Trophoblast cell (in vitro differentiated cells and primary cell): ENCODE measurements around the gene RPP25.

ENCODE experiments used
- DNase-seq, 2 donors: peaks; one replicate each; pipeline ENCODE4 v3.0.0-alpha.2; 2016
- H2AFZ ChIP-seq: 2 replicates; pipeline ENCODE4 v1.6.1; 2013; ENCODE audit warnings: low read length, moderate library complexity, mild to moderate bottlenecking; ENCODE audit not compliant: insufficient read depth, poor library complexity
- H2AK5ac ChIP-seq: 2 replicates; pipeline ENCODE4 v1.6.1; 2013; ENCODE audit warnings: mild to moderate bottlenecking, low read length
- H2BK120ac ChIP-seq: 2 replicates; pipeline ENCODE4 v1.6.1; 2013; ENCODE audit warnings: low read length, mild to moderate bottlenecking, moderate library complexity; ENCODE audit not compliant: insufficient read depth, poor library complexity
- H2BK12ac ChIP-seq: 2 replicates; pipeline ENCODE4 v1.6.1; 2013; ENCODE audit warnings: mild to moderate bottlenecking, low read length, moderate library complexity
- H2BK5ac ChIP-seq: 2 replicates; pipeline ENCODE4 v1.6.1; 2013; ENCODE audit warnings: low read length, low read depth, moderate library complexity, mild to moderate bottlenecking; ENCODE audit not compliant: poor library complexity
- H3K14ac ChIP-seq: 2 replicates; pipeline ENCODE4 v1.6.1; 2013; ENCODE audit warnings: mild to moderate bottlenecking, low read length
- H3K18ac ChIP-seq: 2 replicates; pipeline ENCODE4 v1.6.1; 2013; ENCODE audit warnings: mild to moderate bottlenecking, low read length
- H3K23ac ChIP-seq: 2 replicates; pipeline ENCODE4 v1.6.1; 2013; ENCODE audit warnings: low read length
- H3K27ac ChIP-seq: 2 replicates; pipeline ENCODE4 v1.5.1; 2013; ENCODE audit warnings: low read depth, mild to moderate bottlenecking, inconsistent platforms, low read length, moderate library complexity
- H3K27me3 ChIP-seq: 2 replicates; pipeline ENCODE4 v1.6.1; 2013; ENCODE audit warnings: inconsistent platforms, mild to moderate bottlenecking, low read length, moderate library complexity; ENCODE audit not compliant: insufficient read depth
- H3K36me3 ChIP-seq, 2 experiments: 1 replicate in 1 of 2; 2 replicates in 1 of 2; pipeline ENCODE4 v1.6.1; 2013; ENCODE audit warnings: low read length in 2 of 2, mild to moderate bottlenecking in 2 of 2, moderate library complexity in 1 of 2; ENCODE audit not compliant: insufficient read depth in 2 of 2, control insufficient read depth in 1 of 2
- H3K4ac ChIP-seq: 2 replicates; pipeline ENCODE4 v1.6.1; 2013; ENCODE audit warnings: low read depth, mild to moderate bottlenecking, low read length, moderate library complexity
- H3K4me1 ChIP-seq, 2 experiments: 1 replicate in 1 of 2; 2 replicates in 1 of 2; pipeline ENCODE4 v1.6.1; 2013; ENCODE audit warnings: low read length in 2 of 2, mild to moderate bottlenecking in 2 of 2, moderate library complexity in 1 of 2; ENCODE audit not compliant: insufficient read depth in 2 of 2, control insufficient read depth in 1 of 2
- H3K4me2 ChIP-seq: 2 replicates; pipeline ENCODE4 v1.6.1; 2013; ENCODE audit warnings: inconsistent platforms, mild to moderate bottlenecking, low read length, moderate library complexity
- H3K4me3 ChIP-seq: 2 replicates; pipeline ENCODE4 v1.5.1; 2013; ENCODE audit warnings: mild to moderate bottlenecking, low read depth, low read length, inconsistent platforms
- H3K79me1 ChIP-seq: one replicate; pipeline ENCODE4 v1.6.1; 2013; ENCODE audit warnings: low read length
- H3K79me2 ChIP-seq: 2 replicates; pipeline ENCODE4 v1.6.1; 2013; ENCODE audit warnings: low read length, mild to moderate bottlenecking; ENCODE audit not compliant: control insufficient read depth, insufficient read depth, poor library complexity
- H3K9ac ChIP-seq: 2 replicates; pipeline ENCODE4 v1.6.1; 2013; ENCODE audit warnings: mild to moderate bottlenecking, low read length
- H3K9me3 ChIP-seq: 2 replicates; pipeline ENCODE4 v1.6.1; 2013; ENCODE audit warnings: low read depth, mild to moderate bottlenecking, control low read depth, inconsistent platforms, low read length; ENCODE audit not compliant: insufficient read depth
- H4K12ac ChIP-seq: 2 replicates; pipeline ENCODE4 v1.6.1; 2013; ENCODE audit warnings: low read depth, mild to moderate bottlenecking, low read length, moderate library complexity
- H4K8ac ChIP-seq: 2 replicates; pipeline ENCODE4 v1.6.1; 2013; ENCODE audit warnings: low read depth, mild to moderate bottlenecking, low read length, moderate library complexity
- H4K91ac ChIP-seq: one replicate; pipeline ENCODE4 v1.6.1; 2013; ENCODE audit warnings: low read depth, mild to moderate bottlenecking, low read length, moderate library complexity
- WGBS: extraction: QIAGEN DNeasy Blood & Tissue Kit; methylation state at CpG from one replicate; pipeline ENCODE4 v1.1.7; 2013; ENCODE audit warnings: missing lambda C conversion rate; ENCODE audit not compliant: insufficient read length, insufficient coverage; ENCODE audit errors: extremely low coverage; 5-methylcytosine and 5-hydroxymethylcytosine counted together

Gene RPP25

GRCh38 chr15:74983725-74984231 lies 27.2 kb upstream of the RPP25 start:
- Histone ChIP-seq H3K27ac (no peak overlapping the region), H3K27me3 (no peaks in the 10 kb centered on the region), H2AFZ (no peak overlapping the region), H3K36me3 (no peaks in the 10 kb centered on the region), H3K4ac (no peak overlapping the region), H3K79me2 (no peaks in the 10 kb centered on the region), H3K18ac (no peak overlapping the region), H2AK5ac (no peak overlapping the region), H3K4me3 (no peak overlapping the region), H4K8ac (no peak overlapping the region), H2BK12ac (no peak overlapping the region), H3K9me3 (no peaks in the 10 kb centered on the region), H3K23ac (no peak overlapping the region), H2BK5ac (no peak overlapping the region), H3K9ac (no peak overlapping the region), H3K4me2 (no peak overlapping the region), H3K4me1 (no peaks in the 10 kb centered on the region), H4K12ac (no peak overlapping the region), H4K91ac (no peak overlapping the region), H2BK120ac (no peak overlapping the region), H3K79me1 (no peaks in the 10 kb centered on the region), H3K14ac (no peak overlapping the region)
- DNase-seq, result no peak
- WGBS, result no CpG with 5 or more reads among the region's 4 CpGs

GRCh38 chr15:74982183-74982582 lies 25.6 kb upstream of the RPP25 start:
- H3K4ac ChIP-seq, result no peak overlapping the region
- no peak overlapping the region for H3K18ac ChIP-seq
- H3K36me3 ChIP-seq, result no peaks in the 10 kb centered on the region
- H2AFZ ChIP-seq, result no peak overlapping the region
- no peak overlapping the region for H4K8ac ChIP-seq
- no peak overlapping the region for H3K23ac ChIP-seq
- H3K9ac ChIP-seq, result no peak overlapping the region
- H3K79me1 ChIP-seq, result no peaks in the 10 kb centered on the region
- no peak for DNase-seq
- no peak overlapping the region for H2BK120ac ChIP-seq
- no peak overlapping the region for H3K14ac ChIP-seq
- no peak overlapping the region for H2AK5ac ChIP-seq
- no peak overlapping the region for H2BK5ac ChIP-seq
- H3K27me3 ChIP-seq, result no peaks in the 10 kb centered on the region
- no peaks in the 10 kb centered on the region for H3K79me2 ChIP-seq
- H3K9me3 ChIP-seq, result no peaks in the 10 kb centered on the region
- WGBS, result no CpG with 5 or more reads among the region's 5 CpGs
- H3K4me2 ChIP-seq, result no peak overlapping the region
- no peak overlapping the region for H2BK12ac ChIP-seq
- no peak overlapping the region for H3K27ac ChIP-seq
- no peak overlapping the region for H4K12ac ChIP-seq
- no peak overlapping the region for H3K4me3 ChIP-seq
- H3K4me1 ChIP-seq, result no peaks in the 10 kb centered on the region
- no peak overlapping the region for H4K91ac ChIP-seq

DNA sequence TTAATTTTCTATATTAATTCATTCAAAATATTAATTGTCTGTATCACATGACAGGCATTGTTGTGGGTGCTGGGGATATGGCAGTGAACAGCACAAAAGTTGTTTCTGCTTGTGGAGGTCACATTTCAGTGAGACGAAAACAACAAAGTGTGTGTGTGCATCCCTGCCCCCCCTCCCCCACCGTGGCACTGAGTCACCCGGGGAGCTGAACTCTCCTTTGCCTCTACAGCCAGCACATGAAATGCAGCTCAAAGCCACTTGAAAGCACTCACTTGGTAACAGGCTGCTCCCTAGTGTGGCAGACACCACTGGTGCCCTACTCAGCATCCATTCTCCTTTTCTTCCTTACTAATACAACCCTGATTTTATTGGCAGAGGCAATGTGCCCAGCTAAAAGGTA lies 21.9 kb upstream of the RPP25 start:
- Histone ChIP-seq H3K4me1 (no peaks in the 10 kb centered on the region), H3K27me3 (no peaks in the 10 kb centered on the region), H2BK12ac (no peak overlapping the region), H3K18ac (no peak overlapping the region), H3K4ac (no peak overlapping the region), H3K9me3 (no peaks in the 10 kb centered on the region), H3K14ac (no peak overlapping the region), H2AK5ac (no peak overlapping the region), H3K36me3 (no peaks in the 10 kb centered on the region), H3K4me2 (no peak overlapping the region), H3K4me3 (no peak overlapping the region), H2BK120ac (no peak overlapping the region), H2AFZ (no peak overlapping the region), H3K9ac (no peak overlapping the region), H4K8ac (no peak overlapping the region), H4K12ac (no peak overlapping the region), H3K79me1 (no peaks in the 10 kb centered on the region), H4K91ac (no peak overlapping the region), H3K23ac (no peak overlapping the region), H2BK5ac (no peak overlapping the region), H3K79me2 (no peaks in the 10 kb centered on the region), H3K27ac (no peak overlapping the region)
- DNase-seq, result no peak
- WGBS, result no CpG with 5 or more reads among the region's 3 CpGs

- no peaks in the 10 kb centered on the region for H3K9me3 ChIP-seq
- H3K4me2 ChIP-seq, result no peak overlapping the region
Measured at GRCh38 chr15:74978077-74978476, 21.5 kb upstream of the RPP25 start.

More at GRCh38 chr15:74978077-74978476, 21.5 kb upstream of the RPP25 start:
- no peak overlapping the region for H2AK5ac ChIP-seq
- no peak overlapping the region for H4K91ac ChIP-seq
- H2BK12ac ChIP-seq, result no peak overlapping the region
- H4K8ac ChIP-seq, result no peak overlapping the region
- H3K18ac ChIP-seq, result no peak overlapping the region
- H3K4ac ChIP-seq, result no peak overlapping the region
- H3K79me1 ChIP-seq, result no peaks in the 10 kb centered on the region
- no peak overlapping the region for H4K12ac ChIP-seq
- no peak for DNase-seq
- H2AFZ ChIP-seq, result no peak overlapping the region
- H3K27ac ChIP-seq, result no peak overlapping the region
- no peak overlapping the region for H3K14ac ChIP-seq
- no peak overlapping the region for H3K4me3 ChIP-seq
- H2BK5ac ChIP-seq, result no peak overlapping the region
- WGBS, result no CpG with 5 or more reads among the region's 1 CpG
- no peak overlapping the region for H2BK120ac ChIP-seq
- H3K79me2 ChIP-seq, result no peaks in the 10 kb centered on the region
- H3K4me1 ChIP-seq, result no peaks in the 10 kb centered on the region
- no peak overlapping the region for H3K9ac ChIP-seq
- no peak overlapping the region for H3K23ac ChIP-seq
- no peaks in the 10 kb centered on the region for H3K27me3 ChIP-seq
- no peaks in the 10 kb centered on the region for H3K36me3 ChIP-seq
